ENCODE results near the gene GPR55.

Gene GPR55

DNA sequence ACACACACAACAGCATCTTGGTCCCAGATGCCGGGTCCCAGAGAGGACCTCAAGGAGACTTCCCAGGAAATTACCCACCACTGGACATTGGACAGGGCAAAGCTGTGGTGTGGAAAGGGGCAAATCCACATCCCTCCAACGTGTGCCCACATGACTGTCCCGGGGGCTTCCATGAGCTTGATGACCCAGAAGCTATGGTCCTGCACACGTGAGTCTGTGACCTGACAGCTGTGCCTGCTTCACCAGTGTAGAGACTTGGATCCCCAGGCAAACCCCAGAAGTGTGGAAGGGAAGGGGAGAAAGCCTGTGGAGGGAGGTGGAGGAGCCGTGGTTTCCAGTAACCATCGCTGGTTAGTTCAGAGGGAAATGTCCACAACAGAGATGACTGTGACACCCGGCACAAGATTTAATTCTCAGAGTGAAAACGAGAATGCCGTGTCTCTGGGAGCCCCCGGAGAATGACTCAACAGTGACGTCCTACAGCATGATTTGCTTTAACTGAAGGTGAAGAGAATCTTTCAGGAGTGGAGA is 19.1 kb upstream of the GPR55 start:
- H3K9me3 ChIP-seq (ENCODE audit: control extremely low read depth in 1 of 5, control insufficient read depth in 4 of 5, insufficient read depth in 2 of 5, low read depth in 1 of 5, low read length in 4 of 5): no peaks in the 10 kb centered on the region
- H3K4me1 ChIP-seq (ENCODE audit: control extremely low read depth in 1 of 4, control insufficient read depth in 4 of 4, insufficient read depth in 4 of 4, low read length in 3 of 4): peaks cover 0 to 25% (median 15%) of the 10 kb centered on the region in 4 experiments
- H3K27ac ChIP-seq (ENCODE audit: insufficient read depth in 1 of 2, low read depth in 1 of 2, low read length in 2 of 2, poor library complexity in 1 of 2, severe bottlenecking in 2 of 2): no peak overlapping the region
- DNase-seq: no peak
- 93% methylated on average over 7 of the region's 11 CpGs for WGBS (ENCODE audit: insufficient coverage)
- H3K36me3 ChIP-seq (ENCODE audit: control insufficient read depth in 4 of 4, insufficient read depth in 4 of 4, low read length in 3 of 4): no peaks in the 10 kb centered on the region
- H3K27me3 ChIP-seq (replicated peaks in 2 of 5; ENCODE audit: control insufficient read depth in 4 of 5, insufficient read depth in 5 of 5, low read length in 4 of 5): no peaks in the 10 kb centered on the region
- H3K4me3 ChIP-seq (ENCODE audit: control insufficient read depth in 1 of 7, extremely low read depth in 1 of 7, insufficient read depth in 4 of 7, low read depth in 2 of 7, low read length in 6 of 7): no peak overlapping the region
- ChIA-PET POLR2A (no interaction called here), CTCF (interaction anchor here (0.8 kb wide), 1 partner anchor 14 kb away, joined by 3 read pairs; no protein-coding TSS in a partner anchor)

DNA sequence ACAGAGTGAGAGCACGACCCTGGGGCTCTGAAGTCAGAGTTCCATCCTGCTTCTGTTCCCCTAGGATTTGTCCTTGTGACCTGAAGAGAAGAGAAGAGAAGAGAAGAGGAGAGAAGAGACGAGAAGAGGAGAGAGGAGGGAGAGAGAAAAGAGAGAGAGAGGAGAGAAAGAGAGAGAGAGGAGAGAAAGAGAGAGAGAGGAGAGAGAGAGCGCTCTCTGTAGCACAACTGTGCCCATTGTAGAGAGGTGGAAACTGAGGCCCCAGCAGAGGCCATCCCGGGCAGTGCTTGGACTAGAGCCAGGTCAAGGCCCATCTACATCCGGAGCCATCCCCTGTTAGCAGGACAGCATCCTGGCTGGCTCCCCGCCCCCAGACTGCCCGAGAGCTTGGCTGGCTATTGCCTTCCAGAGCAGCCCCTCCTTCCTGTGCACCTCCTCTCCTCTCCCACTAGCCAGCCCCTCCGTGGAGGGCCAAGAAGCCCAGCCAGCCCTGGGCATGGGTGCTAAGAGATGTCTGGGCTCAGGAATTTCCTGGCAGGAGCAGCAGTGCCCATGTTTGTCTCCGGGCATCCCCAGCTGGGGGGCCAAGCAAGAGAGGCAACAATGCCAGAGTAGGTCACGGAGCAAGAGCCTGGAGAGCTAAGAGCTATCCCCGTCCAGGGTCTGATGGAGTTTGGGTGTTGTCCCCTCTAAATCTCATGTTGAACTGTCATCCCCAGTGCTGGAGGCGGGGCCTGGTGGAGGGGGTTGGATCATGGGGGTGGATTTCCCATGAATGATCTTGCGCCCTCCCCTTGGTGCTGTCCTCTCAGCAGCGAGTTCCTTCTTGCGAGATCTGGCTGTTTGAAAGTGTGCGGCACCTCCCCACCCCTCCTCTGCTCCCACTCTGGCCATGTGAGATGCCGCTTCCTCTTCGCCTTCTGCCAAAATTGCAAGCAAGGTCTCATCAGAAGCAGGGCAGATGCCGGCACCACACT is 18.2 kb upstream of the GPR55 start:
- WGBS (ENCODE audit: insufficient coverage): 47% methylated on average over 17 of the region's 19 CpGs
- H3K4me1 ChIP-seq (ENCODE audit: control extremely low read depth in 1 of 4, control insufficient read depth in 4 of 4, insufficient read depth in 4 of 4, low read length in 3 of 4): peaks cover 0 to 22% (median 15%) of the 10 kb centered on the region in 4 experiments
- POLR2A ChIA-PET: no interaction called here
- H3K9me3 ChIP-seq (ENCODE audit: control extremely low read depth in 1 of 5, control insufficient read depth in 4 of 5, insufficient read depth in 2 of 5, low read depth in 1 of 5, low read length in 4 of 5): no peaks in the 10 kb centered on the region
- H3K27ac ChIP-seq (ENCODE audit: insufficient read depth in 1 of 2, low read depth in 1 of 2, low read length in 2 of 2, poor library complexity in 1 of 2, severe bottlenecking in 2 of 2): no peak overlapping the region
- CTCF ChIA-PET: interaction anchor here (0.6 to 1.0 kb wide), 3 partner anchors 10 to 13 kb away, joined by 3 to 4 read pairs (median 3); no protein-coding TSS in a partner anchor
- no peaks in the 10 kb centered on the region for H3K36me3 ChIP-seq (ENCODE audit: control insufficient read depth in 4 of 4, insufficient read depth in 4 of 4, low read length in 3 of 4)
- peak; percentile 71 to 91 (median 88) for DNase-seq
- H3K4me3 ChIP-seq (ENCODE audit: control insufficient read depth in 1 of 7, extremely low read depth in 1 of 7, insufficient read depth in 4 of 7, low read depth in 2 of 7, low read length in 6 of 7): peak overlapping the region in 1 of 7 experiments; percentile 7
- H3K27me3 ChIP-seq (replicated peaks in 2 of 5; ENCODE audit: control insufficient read depth in 4 of 5, insufficient read depth in 5 of 5, low read length in 4 of 5): no peaks in the 10 kb centered on the region

DNA sequence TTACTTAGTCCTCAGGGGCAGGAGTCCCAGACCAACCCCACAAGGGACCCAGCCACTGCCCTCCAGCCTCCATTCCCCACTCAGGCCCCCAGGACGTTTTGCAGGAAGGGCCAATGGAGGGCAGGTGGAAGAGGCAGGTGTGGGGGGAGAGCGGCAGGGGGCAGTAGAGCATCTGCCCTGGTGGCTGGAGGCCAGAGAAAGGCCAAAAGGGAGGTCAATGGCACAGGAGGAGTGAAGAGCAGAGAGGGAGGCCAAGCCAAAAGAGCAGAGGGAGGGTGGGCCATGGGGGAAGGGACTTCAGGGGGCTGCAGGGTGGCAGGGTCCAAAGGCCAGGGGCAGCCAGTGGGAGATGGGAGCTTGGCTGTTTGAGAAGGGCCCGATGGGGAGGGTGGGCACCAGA is 17.3 kb upstream of the GPR55 start:
- WGBS (ENCODE audit: insufficient coverage): 79% methylated on average over 2 of the region's 3 CpGs
- no peak overlapping the region for H3K27ac ChIP-seq (ENCODE audit: insufficient read depth in 1 of 2, low read depth in 1 of 2, low read length in 2 of 2, poor library complexity in 1 of 2, severe bottlenecking in 2 of 2)
- H3K36me3 ChIP-seq (ENCODE audit: control insufficient read depth in 4 of 4, insufficient read depth in 4 of 4, low read length in 3 of 4): no peaks in the 10 kb centered on the region
- peaks cover 0 to 5% (median 3%) of the 10 kb centered on the region in 5 experiments for H3K9me3 ChIP-seq (ENCODE audit: control extremely low read depth in 1 of 5, control insufficient read depth in 4 of 5, insufficient read depth in 2 of 5, low read depth in 1 of 5, low read length in 4 of 5)
- H3K4me1 ChIP-seq (ENCODE audit: control extremely low read depth in 1 of 4, control insufficient read depth in 4 of 4, insufficient read depth in 4 of 4, low read length in 3 of 4): peaks cover 0 to 14% (median 10%) of the 10 kb centered on the region in 4 experiments
- ChIA-PET POLR2A (no interaction called here), CTCF (interaction anchor here (1.0 to 1.4 kb wide), 2 partner anchors 9 to 103 kb away, joined by 3 read pairs; no protein-coding TSS in a partner anchor)
- H3K27me3 ChIP-seq (replicated peaks in 2 of 5; ENCODE audit: control insufficient read depth in 4 of 5, insufficient read depth in 5 of 5, low read length in 4 of 5): no peaks in the 10 kb centered on the region
- DNase-seq: no peak
- H3K4me3 ChIP-seq (ENCODE audit: control insufficient read depth in 1 of 7, extremely low read depth in 1 of 7, insufficient read depth in 4 of 7, low read depth in 2 of 7, low read length in 6 of 7): no peak overlapping the region

DNA sequence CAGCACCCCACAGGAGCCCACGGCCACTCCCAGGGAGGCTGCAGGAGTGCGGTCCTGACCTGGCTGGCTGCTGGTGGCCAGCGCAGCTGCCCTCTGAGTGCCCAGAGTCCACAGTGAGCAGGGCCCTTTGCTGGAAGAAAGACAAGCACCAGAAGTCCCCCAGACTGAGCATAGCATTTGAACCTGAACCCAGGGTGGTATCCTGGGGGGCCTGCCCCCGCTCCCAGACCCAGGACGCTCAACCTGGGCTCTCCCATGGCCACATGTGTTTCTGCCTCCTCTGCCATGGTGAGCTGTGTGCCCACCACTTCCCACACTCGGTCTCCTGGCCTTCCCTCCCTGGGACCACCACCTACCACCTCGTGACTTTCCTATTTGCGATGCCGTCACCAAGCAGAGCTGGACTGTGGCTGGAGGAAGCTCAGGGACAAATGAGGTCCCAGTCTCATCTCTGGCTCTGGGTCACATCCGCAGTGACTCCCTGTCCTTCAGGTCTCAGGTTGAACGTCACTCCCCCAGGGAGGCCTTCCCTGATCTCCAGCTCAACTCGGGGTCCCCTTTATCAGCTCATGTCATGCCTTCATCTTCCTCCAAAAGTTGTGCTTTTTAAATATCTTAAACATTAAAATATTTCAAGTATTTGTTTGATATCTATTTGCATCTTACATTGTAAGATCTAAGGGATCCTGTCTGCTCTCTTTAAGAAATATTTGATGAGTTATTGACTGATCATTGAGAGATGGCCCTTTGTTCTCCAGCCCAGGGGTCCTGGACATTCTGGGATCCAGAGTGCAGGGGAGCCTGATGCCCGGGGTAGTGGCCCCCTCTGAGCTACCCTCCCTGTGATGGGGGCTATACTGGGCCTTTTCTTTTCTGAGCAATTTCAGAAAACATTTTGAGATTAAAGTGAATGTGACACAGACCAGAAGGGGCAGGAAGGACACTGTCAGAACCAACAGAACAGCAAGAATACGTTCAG is 16.4 kb upstream of the GPR55 start:
- WGBS (ENCODE audit: insufficient coverage): 90% methylated on average over 13 of the region's 14 CpGs
- Histone ChIP-seq H3K36me3 (ENCODE audit: control insufficient read depth in 4 of 4, insufficient read depth in 4 of 4, low read length in 3 of 4) (no peaks in the 10 kb centered on the region), H3K9me3 (ENCODE audit: control extremely low read depth in 1 of 5, control insufficient read depth in 4 of 5, insufficient read depth in 2 of 5, low read depth in 1 of 5, low read length in 4 of 5) (peaks cover 0 to 10% (median 7%) of the 10 kb centered on the region in 5 experiments), H3K27ac (ENCODE audit: insufficient read depth in 1 of 2, low read depth in 1 of 2, low read length in 2 of 2, poor library complexity in 1 of 2, severe bottlenecking in 2 of 2) (no peak overlapping the region), H3K4me3 (ENCODE audit: control insufficient read depth in 1 of 7, extremely low read depth in 1 of 7, insufficient read depth in 4 of 7, low read depth in 2 of 7, low read length in 6 of 7) (no peak overlapping the region), H3K4me1 (ENCODE audit: control extremely low read depth in 1 of 4, control insufficient read depth in 4 of 4, insufficient read depth in 4 of 4, low read length in 3 of 4) (peaks cover 0 to 13% (median 10%) of the 10 kb centered on the region in 4 experiments), H3K27me3 (replicated peaks in 2 of 5; ENCODE audit: control insufficient read depth in 4 of 5, insufficient read depth in 5 of 5, low read length in 4 of 5) (no peaks in the 10 kb centered on the region)
- DNase-seq: no peak
- ChIA-PET POLR2A (no interaction called here), CTCF (interaction anchor here (0.8 to 1.4 kb wide), 5 partner anchors 8 to 102 kb away, joined by 3 to 5 read pairs (median 3); no protein-coding TSS in a partner anchor)

DNA sequence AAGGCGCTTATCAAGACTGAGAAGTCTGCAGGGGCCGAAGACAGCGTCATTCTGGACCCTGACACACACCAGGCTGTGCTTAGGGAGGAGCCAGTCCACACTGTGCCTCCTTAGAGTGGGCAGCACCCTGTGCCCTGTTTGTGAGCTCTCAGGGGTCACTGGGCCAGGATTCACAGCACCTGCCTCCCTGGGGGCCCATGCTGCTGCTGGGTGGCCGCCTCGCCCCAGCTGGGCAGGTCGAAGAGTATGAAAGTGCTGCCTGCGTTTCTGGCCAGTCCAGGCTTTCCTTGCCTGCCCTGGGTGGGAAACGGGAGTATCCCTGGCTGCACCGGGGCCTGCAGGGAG is 15.4 kb upstream of the GPR55 start:
- Histone ChIP-seq H3K9me3 (ENCODE audit: control extremely low read depth in 1 of 5, control insufficient read depth in 4 of 5, insufficient read depth in 2 of 5, low read depth in 1 of 5, low read length in 4 of 5) (peaks cover 0 to 16% (median 11%) of the 10 kb centered on the region in 5 experiments), H3K27ac (ENCODE audit: insufficient read depth in 1 of 2, low read depth in 1 of 2, low read length in 2 of 2, poor library complexity in 1 of 2, severe bottlenecking in 2 of 2) (no peak overlapping the region), H3K36me3 (ENCODE audit: control insufficient read depth in 4 of 4, insufficient read depth in 4 of 4, low read length in 3 of 4) (no peaks in the 10 kb centered on the region), H3K4me1 (ENCODE audit: control extremely low read depth in 1 of 4, control insufficient read depth in 4 of 4, insufficient read depth in 4 of 4, low read length in 3 of 4) (peaks cover 0 to 13% (median 10%) of the 10 kb centered on the region in 4 experiments), H3K27me3 (replicated peaks in 2 of 5; ENCODE audit: control insufficient read depth in 4 of 5, insufficient read depth in 5 of 5, low read length in 4 of 5) (no peaks in the 10 kb centered on the region), H3K4me3 (ENCODE audit: control insufficient read depth in 1 of 7, extremely low read depth in 1 of 7, insufficient read depth in 4 of 7, low read depth in 2 of 7, low read length in 6 of 7) (no peak overlapping the region)
- POLR2A ChIA-PET: interaction anchor here (0.6 kb wide), 1 partner anchor 289 kb away, joined by 4 read pairs; no protein-coding TSS in a partner anchor
- no peak for DNase-seq
- 100% methylated on average over 7 of the region's 9 CpGs for WGBS (ENCODE audit: insufficient coverage)
- CTCF ChIA-PET: interaction anchor here (1.0 kb wide), 1 partner anchor 13 kb away, joined by 4 read pairs; no protein-coding TSS in a partner anchor

DNA sequence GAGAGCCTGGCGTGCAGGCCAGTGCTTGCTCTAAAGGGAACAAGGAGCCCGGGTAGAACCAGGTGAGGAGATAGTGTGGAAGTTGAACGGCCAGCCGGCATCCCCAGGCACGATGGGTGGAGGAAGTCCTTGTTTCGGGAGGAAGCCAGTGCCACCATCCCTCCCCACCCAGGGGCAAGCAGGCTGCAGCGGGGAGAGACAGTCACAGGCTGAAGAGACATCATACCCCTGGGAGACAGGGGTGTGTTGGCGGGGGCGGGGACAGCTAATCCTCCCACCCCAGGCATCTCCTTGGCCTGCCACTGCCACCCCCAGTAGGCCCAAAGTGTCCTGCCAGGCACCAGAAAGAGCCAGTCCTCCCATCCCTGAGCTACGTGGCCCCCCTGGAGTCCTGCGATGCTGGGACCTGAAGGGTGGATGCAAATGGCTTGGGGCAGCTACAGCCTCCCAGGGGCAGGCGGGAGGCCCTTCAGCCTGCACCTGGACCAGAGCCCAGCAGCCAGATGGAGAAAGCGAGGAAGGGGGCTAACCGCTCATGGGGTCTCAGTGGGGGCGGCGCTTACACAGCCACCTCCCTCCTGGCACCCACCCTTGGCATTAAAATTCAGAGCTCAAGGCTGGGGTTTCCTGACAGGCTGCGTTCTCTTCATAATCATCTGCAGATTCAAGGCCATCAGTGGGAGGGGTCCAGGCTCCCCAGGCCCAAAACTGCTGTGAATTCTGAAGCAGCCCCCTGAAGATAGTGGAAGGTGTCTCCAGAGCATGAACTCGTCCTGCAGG is 14.8 kb upstream of the GPR55 start:
- POLR2A ChIA-PET: interaction anchor here (0.6 kb wide), 1 partner anchor 288 kb away, joined by 4 read pairs; no protein-coding TSS in a partner anchor
- DNase-seq: no peak
- no peaks in the 10 kb centered on the region for H3K27me3 ChIP-seq (replicated peaks in 2 of 5; ENCODE audit: control insufficient read depth in 4 of 5, insufficient read depth in 5 of 5, low read length in 4 of 5)
- 97% methylated on average over 10 of the region's 18 CpGs for WGBS (ENCODE audit: insufficient coverage)
- no peak overlapping the region for H3K27ac ChIP-seq (ENCODE audit: insufficient read depth in 1 of 2, low read depth in 1 of 2, low read length in 2 of 2, poor library complexity in 1 of 2, severe bottlenecking in 2 of 2)
- peaks cover 0 to 13% (median 10%) of the 10 kb centered on the region in 4 experiments for H3K4me1 ChIP-seq (ENCODE audit: control extremely low read depth in 1 of 4, control insufficient read depth in 4 of 4, insufficient read depth in 4 of 4, low read length in 3 of 4)
- CTCF ChIA-PET: interaction anchor here (1.0 to 1.2 kb wide), 2 partner anchors 8 to 12 kb away, joined by 3 to 4 read pairs; no protein-coding TSS in a partner anchor
- H3K36me3 ChIP-seq (ENCODE audit: control insufficient read depth in 4 of 4, insufficient read depth in 4 of 4, low read length in 3 of 4): no peaks in the 10 kb centered on the region
- H3K9me3 ChIP-seq (ENCODE audit: control extremely low read depth in 1 of 5, control insufficient read depth in 4 of 5, insufficient read depth in 2 of 5, low read depth in 1 of 5, low read length in 4 of 5): peaks cover 0 to 16% (median 11%) of the 10 kb centered on the region in 5 experiments
- H3K4me3 ChIP-seq (ENCODE audit: control insufficient read depth in 1 of 7, extremely low read depth in 1 of 7, insufficient read depth in 4 of 7, low read depth in 2 of 7, low read length in 6 of 7): no peak overlapping the region
